ENCODE data around the gene AXIN2.
"Not testable (repeated sequence)": the region's sequence is repeated elsewhere in the genome, so short reads cannot be mapped to it uniquely, and the experiment has no call there.

Gene AXIN2

GRCh38 chr17:65522751-65523404, 38.6 kb downstream of the AXIN2 start:
- DNase-seq (ENCODE audit: low read depth), result no peak

GRCh38 chr17:65519462-65519861, 42.0 kb downstream of the AXIN2 start:
- no peak for DNase-seq (ENCODE audit: low read depth)

GRCh38 chr17:65518256-65518655, 43.2 kb downstream of the AXIN2 start:
- DNase-seq (ENCODE audit: low read depth), result no peak

GRCh38 chr17:65515959-65516948, 45.2 kb downstream of the AXIN2 start:
- DNase-seq (ENCODE audit: low read depth), result peak; percentile 54

- DNase-seq (ENCODE audit: low read depth), result no peak
Observed at GRCh38 chr17:65515512-65515911, 45.9 kb downstream of the AXIN2 start.

GRCh38 chr17:65514541-65514940, 46.9 kb downstream of the AXIN2 start:
- peak; percentile 54 for DNase-seq (ENCODE audit: low read depth)

- peak; percentile 58 for DNase-seq (ENCODE audit: low read depth)
Observed at GRCh38 chr17:65514082-65514481, 47.4 kb downstream of the AXIN2 start.

GRCh38 chr17:65511316-65511715, 50.1 kb downstream of the AXIN2 start:
- DNase-seq (ENCODE audit: low read depth), result no peak

- no peak for DNase-seq (ENCODE audit: low read depth)
Observed at GRCh38 chr17:65509032-65509431, 52.4 kb downstream of the AXIN2 start.

GRCh38 chr17:65504673-65505072, 56.8 kb downstream of the AXIN2 start:
- DNase-seq (ENCODE audit: low read depth), result not testable (repeated sequence)

GRCh38 chr17:65504141-65504540, 57.3 kb downstream of the AXIN2 start:
- DNase-seq (ENCODE audit: low read depth), result no peak

- no peak for DNase-seq (ENCODE audit: low read depth)
Observed at GRCh38 chr17:65503557-65503956, 57.9 kb downstream of the AXIN2 start.

- DNase-seq (ENCODE audit: low read depth), result no peak
Observed at GRCh38 chr17:65498816-65499215, 62.6 kb downstream of the AXIN2 start.

GRCh38 chr17:65496801-65497200, 64.6 kb downstream of the AXIN2 start:
- no peak for DNase-seq (ENCODE audit: low read depth)

GRCh38 chr17:65495122-65496055, 66.1 kb downstream of the AXIN2 start:
- no peak for DNase-seq (ENCODE audit: low read depth)

- no peak for DNase-seq (ENCODE audit: low read depth)
Observed at GRCh38 chr17:65489413-65490155, 71.9 kb downstream of the AXIN2 start.

- DNase-seq (ENCODE audit: low read depth), result no peak
Observed at GRCh38 chr17:65488665-65489064, 72.8 kb downstream of the AXIN2 start.

- no peak for DNase-seq (ENCODE audit: low read depth)
Observed at GRCh38 chr17:65487990-65488389, 73.5 kb downstream of the AXIN2 start.

- no peak for DNase-seq (ENCODE audit: low read depth)
Observed at GRCh38 chr17:65487161-65487560, 74.3 kb downstream of the AXIN2 start.

GRCh38 chr17:65485388-65486299, 75.8 kb downstream of the AXIN2 start:
- no peak for DNase-seq (ENCODE audit: low read depth)
